Measurements from ENCODE around the gene HEATR5A. TPM values are rescaled to one million over a fixed set of nuclear protein-coding genes. Genes with fewer than 3 reads are reported as not detected.

The HEATR5A gene
- total and polyA plus RNA-seq, 2 of the 13 experiments (the other 11 are each of a cell fraction or from before 2014, with no cell fraction given), result 36.4 to 105 TPM

- TF ChIP-seq ZNF660 (CRISPR knock-in tag; IDR thresholded peaks at IDR 0.05; ENCODE audit: borderline replicate concordance, low read depth) (no peak), SATB2 (CRISPR knock-in tag; IDR thresholded peaks at IDR 0.05) (no peak)
These were observed 48.7 kb downstream of the HEATR5A start (continued) for GRCh38 chr14:31371646-31372045.

GRCh38 chr14:31363331-31364073, 56.8 kb downstream of the HEATR5A start:
- Histone ChIP-seq H3K9ac (ENCODE audit: insufficient read depth, low read depth, low read length) (no peak overlapping the region), H3K9me3 (ENCODE audit: low read length) (no peaks in the 10 kb centered on the region), H3K27me3 (ENCODE audit: control insufficient read depth in 1 of 2, insufficient read depth in 2 of 2, low read length in 2 of 2) (no peaks in the 10 kb centered on the region), H3K27ac (ENCODE audit: extremely low read length, insufficient read depth, low read length) (no peak overlapping the region), H2AFZ (ENCODE audit: low read length) (no peak overlapping the region), H3K36me3 (replicated peaks in 1 of 2; ENCODE audit: control insufficient read depth in 1 of 2, insufficient read depth in 2 of 2, low read length in 2 of 2) (peaks cover 1 to 22% of the 10 kb centered on the region in 2 experiments; a peak in 3 of 5 replicates), H4K20me1 (ENCODE audit: insufficient read depth, low read length) (no peaks in the 10 kb centered on the region), H3K4me3 (replicated peaks in 1 of 3; ENCODE audit: insufficient read depth in 1 of 3, low read depth in 2 of 3, low read length in 3 of 3) (no peak overlapping the region), H3K79me2 (ENCODE audit: insufficient read depth, low read length) (no peaks in the 10 kb centered on the region), H3K4me1 (ENCODE audit: insufficient read depth, low read length) (peaks cover 5% of the 10 kb centered on the region), H3K4me2 (ENCODE audit: low read depth, low read length) (no peak overlapping the region)
- no TSS peak for BruUV-seq (replicated peaks)
- CTCF ChIA-PET (ENCODE audit: low intra/inter-chr PET ratio, low total read pairs), result no interaction called here
- DNase-seq (ENCODE audit: low spot score), result no peak
- in situ Hi-C loops (cut with HindIII; ENCODE audit: extremely low pct_ligation_motif_present, low pct_unique_long_range_greater_than_20kb), result no loop called here
- FAIRE-seq, result no peak
- 85% methylated on average over 5 of the region's 5 CpGs for WGBS (ENCODE audit: low lambda C conversion rate)
- ATAC-seq, result peak; percentile 48; the same call in 2 of the 3 replicates
- intact Hi-C loops (cut with micrococcal nuclease; ENCODE audit: unreplicated experiment), result no loop called here
- POLR2A ChIA-PET, result interaction anchor here (0.9 to 1.0 kb wide), 2 partner anchors 57 to 156 kb away, joined by 3 to 4 read pairs; partner anchors contain the start of genes HEATR5A and HECTD1
- 0 out of 2 replicates have a peak, but pooled peaks have one; percentile 20 for TF ChIP-seq TARDBP (CRISPR knock-in tag; IDR thresholded peaks at IDR 0.05)
- TF ChIP-seq ZNF121 (CRISPR knock-in tag; IDR thresholded peaks at IDR 0.05), result no peak
- peak; percentile 44; the same call in 1 of the 2 replicates for TF ChIP-seq ZMYM2 (CRISPR knock-in tag; IDR thresholded peaks at IDR 0.05)
- peak; percentile 88 for TF ChIP-seq RXRB (CRISPR knock-in tag; IDR thresholded peaks at IDR 0.05; ENCODE audit: borderline replicate concordance)
- peak; percentile 94; the same call in 1 of the 2 replicates for TF ChIP-seq THRA (CRISPR knock-in tag; IDR thresholded peaks at IDR 0.05; ENCODE audit: borderline replicate concordance)
- no peak for TF ChIP-seq ZHX2 (IDR thresholded peaks at IDR 0.05; ENCODE audit: low read depth)
- no peak for TF ChIP-seq ZHX2 (CRISPR knock-in tag; IDR thresholded peaks at IDR 0.05; ENCODE audit: borderline replicate concordance)
- no peak for TF ChIP-seq ETV5 (CRISPR knock-in tag; IDR thresholded peaks at IDR 0.05; ENCODE audit: borderline replicate concordance)
- TF ChIP-seq SP4 (CRISPR knock-in tag; IDR thresholded peaks at IDR 0.05), result no peak
- TF ChIP-seq ZNF274 (CRISPR knock-in tag; IDR thresholded peaks at IDR 0.05), result 0 out of 2 replicates have a peak, but pooled peaks have one; percentile 57
- TF ChIP-seq THAP11 (CRISPR knock-in tag; IDR thresholded peaks at IDR 0.05), result peak; percentile 14; the same call in 1 of the 2 replicates
- peak; percentile 93 for TF ChIP-seq TEAD3 (CRISPR knock-in tag; optimal IDR thresholded peaks at IDR 0.05; ENCODE audit: borderline replicate concordance)
